SK-N-SH (cell line): Measurements from ENCODE around the gene MTX2. TPM values are rescaled to one million over a fixed set of nuclear protein-coding genes. Genes with fewer than 3 reads are reported as not detected.

ENCODE experiments used
- CTCF ChIA-PET: fragments of 300-600, 350-600 bp; formaldehyde crosslinking; extraction: SDS; loops from one replicate; lab custom pipeline; 2021; lab: Yijun Ruan, JAX
- POLR2A ChIA-PET: fragments of 350-600 bp; sonication (Branson Sonifier 250); formaldehyde crosslinking; extraction: SDS; loops from one replicate; lab custom pipeline; 2020; ENCODE audit warnings: antibody characterized with exemption, inconsistent platforms; lab: Yijun Ruan, JAX
- DNase-seq: peaks from one replicate; pipeline ENCODE4 v3.0.0; 2012
- H2AFZ ChIP-seq: fragments of 200-600 bp; sonication (generic); 2 replicates; pipeline ENCODE4 v1.8.1; 2016; ENCODE audit warnings: antibody characterized with exemption, mild to moderate bottlenecking, low read depth
- H3F3A ChIP-seq: fragments of 200-600 bp; sonication (generic); replicated peaks from 2 replicates; pipeline ENCODE3; 2016; ENCODE audit warnings: antibody characterized with exemption, mild to moderate bottlenecking; ENCODE audit not compliant: insufficient read depth
- H3K27ac ChIP-seq, 2 experiments: fragments of 200-500 bp in 1 of 2; fragments of 200-600 bp in 1 of 2; sonication (Bioruptor generic) in 1 of 2; sonication (generic), shearing (Covaris generic) in 1 of 2; 2 replicates each; pipeline versions ENCODE4 v1.5.1 to v1.6.1; 2014 to 2016; ENCODE audit warnings: low read depth in 2 of 2, inconsistent platforms in 1 of 2, low read length in 1 of 2, mild to moderate bottlenecking in 1 of 2, mixed read lengths in 1 of 2
- H3K27me3 ChIP-seq: fragments of 200-600 bp; sonication (generic), shearing (Covaris generic); 2 replicates; pipeline ENCODE4 v1.6.1; 2016; ENCODE audit warnings: mixed run types; ENCODE audit not compliant: insufficient read depth
- H3K36me3 ChIP-seq, 2 experiments: fragments of 200-500 bp in 1 of 2; fragments of 200-600 bp in 1 of 2; sonication (Bioruptor generic) in 1 of 2; sonication (generic) in 1 of 2; replicated peaks in 1 of 2; 2 replicates each; pipeline versions ENCODE3 to v1.5.1; 2014 to 2016; ENCODE audit warnings: low read length in 1 of 2, mild to moderate bottlenecking in 1 of 2; ENCODE audit not compliant: insufficient read depth in 2 of 2, control insufficient read depth in 1 of 2
- H3K4me1 ChIP-seq, 2 experiments: fragments of 200-500 bp in 1 of 2; fragments of 200-600 bp in 1 of 2; sonication (Bioruptor generic) in 1 of 2; sonication (generic), shearing (Covaris generic) in 1 of 2; 2 replicates each; pipeline versions ENCODE4 v1.5.1 to v1.6.1; 2014 to 2016; ENCODE audit warnings: low read depth in 1 of 2, low read length in 1 of 2, mixed run types in 1 of 2; ENCODE audit not compliant: insufficient read depth in 2 of 2, control insufficient read depth in 1 of 2
- H3K4me2 ChIP-seq: fragments of 200-600 bp; sonication (generic), shearing (Covaris generic); 2 replicates; pipeline ENCODE4 v1.6.1; 2017; ENCODE audit warnings: mixed run types
- H3K4me3 ChIP-seq, 2 experiments: fragments of 200-500 bp in 1 of 2; fragments of 200-600 bp in 1 of 2; sonication (Bioruptor generic) in 1 of 2; sonication (generic), shearing (Covaris generic) in 1 of 2; 2 replicates each; pipeline versions ENCODE4 v1.5.1 to v1.8.1; 2014 to 2016; ENCODE audit warnings: low read depth in 2 of 2, inconsistent platforms in 1 of 2, low read length in 1 of 2, mild to moderate bottlenecking in 1 of 2, mixed read lengths in 1 of 2, moderate library complexity in 1 of 2
- H3K79me2 ChIP-seq: fragments of 200-600 bp; sonication (generic); 2 replicates; pipeline ENCODE4 v1.8.1; 2017; ENCODE audit warnings: mild to moderate bottlenecking; ENCODE audit not compliant: insufficient read depth
- H3K9ac ChIP-seq: fragments of 200-600 bp; sonication (generic); 2 replicates; pipeline ENCODE4 v1.6.1; 2017; ENCODE audit warnings: mixed run types
- H3K9me2 ChIP-seq: fragments of 200-600 bp; sonication (generic); 2 replicates; pipeline ENCODE4 v1.6.1; 2017; ENCODE audit warnings: mixed run types
- H3K9me3 ChIP-seq: fragments of 200-600 bp; sonication (generic); 2 replicates; pipeline ENCODE4 v1.6.1; 2017; ENCODE audit warnings: mixed run types, mild to moderate bottlenecking, moderate library complexity
- H4K20me1 ChIP-seq: fragments of 200-600 bp; sonication (generic); 2 replicates; pipeline ENCODE4 v1.6.1; 2017; ENCODE audit warnings: mild to moderate bottlenecking, mixed run types; ENCODE audit not compliant: insufficient read depth
- CHD2 ChIP-seq: fragments of 150-350 bp; IDR thresholded peaks from 2 replicates; pipeline ENCODE4 v1.6.1; 2018; ENCODE audit warnings: low read length; ENCODE audit not compliant: partially characterized antibody
- CTCF ChIP-seq: fragments of 200-600 bp; sonication (generic); IDR thresholded peaks from 2 replicates; pipeline ENCODE4 v1.6.1; 2017; ENCODE audit warnings: antibody characterized with exemption, mild to moderate bottlenecking, moderate library complexity
- EZH2phosphoT487 ChIP-seq: fragments of 200-600 bp; sonication (generic); IDR thresholded peaks from 2 replicates; pipeline ENCODE4 v1.6.1; 2017; ENCODE audit warnings: low read depth, mixed run types, mild to moderate bottlenecking, antibody characterized with exemption, moderate library complexity, borderline replicate concordance
- GABPA ChIP-seq: IDR thresholded peaks from 2 replicates; pipeline ENCODE4 v1.4.0; 2012; ENCODE audit warnings: low read depth, mild to moderate bottlenecking
- MAX ChIP-seq: IDR thresholded peaks from 2 replicates; pipeline ENCODE4 v1.4.0; 2012; ENCODE audit warnings: low read depth
- MEF2A ChIP-seq: IDR thresholded peaks from 2 replicates; pipeline ENCODE4 v1.4.0; 2012; ENCODE audit warnings: low read depth, borderline replicate concordance
- MXI1 ChIP-seq: IDR thresholded peaks from 2 replicates; pipeline ENCODE4 v1.6.1; 2012; ENCODE audit warnings: mild to moderate bottlenecking, low read depth, low read length, improper control_type of control experiment
- PBX3 ChIP-seq: IDR thresholded peaks from 2 replicates; pipeline ENCODE4; 2012
- REST ChIP-seq: IDR thresholded peaks from 2 replicates; pipeline ENCODE4 v1.6.1; 2012; ENCODE audit warnings: mild to moderate bottlenecking, low read depth, low read length, moderate library complexity
- RXRA ChIP-seq: IDR thresholded peaks from 2 replicates; pipeline ENCODE4 v1.4.0; 2012; ENCODE audit warnings: low read depth, mild to moderate bottlenecking, borderline replicate concordance
- SIN3A ChIP-seq: IDR thresholded peaks from 2 replicates; pipeline ENCODE4 v1.6.1; 2012; ENCODE audit warnings: low read depth, mild to moderate bottlenecking, low read length, moderate library complexity, borderline replicate concordance
- TAF1 ChIP-seq: IDR thresholded peaks from 2 replicates; pipeline ENCODE4 v1.6.1; 2012; ENCODE audit warnings: low read depth, mild to moderate bottlenecking, low read length, moderate library complexity, borderline replicate concordance
- TCF12 ChIP-seq: IDR thresholded peaks from 2 replicates; pipeline ENCODE4 v1.4.0; 2012
- YY1 ChIP-seq: IDR thresholded peaks from 2 replicates; pipeline ENCODE4 v1.4.0; 2012; ENCODE audit warnings: low read depth, mild to moderate bottlenecking
- ZBTB33 ChIP-seq: IDR thresholded peaks from 2 replicates; pipeline ENCODE4 v1.4.0; 2012; ENCODE audit warnings: low read depth, borderline replicate concordance
- WGBS: methylation state at CpG from one replicate; pipeline ENCODE4 v1.1.6; 2017; ENCODE audit warnings: low lambda C conversion rate; 5-methylcytosine and 5-hydroxymethylcytosine counted together
- polyA plus RNA-seq, 3 experiments: library from polyadenylated mRNA; depleted of rRNA; stranded (reverse); fragments of >200 nt; gene quantifications; 2 replicates each; pipeline ENCODE4 v1.2.3, GENCODE V29; 2012

The MTX2 gene
- polyA plus RNA-seq, 1 of the 3 experiments (the other 2 are of a cell fraction): 44.4 TPM

GRCh38 chr2:176278927-176279326 lies 9.7 kb downstream of the MTX2 start:
- Histone ChIP-seq H3K9me3 (no peaks in the 10 kb centered on the region), H3K4me2 (no peak overlapping the region), H3K9ac (no peak overlapping the region), H2AFZ (no peak overlapping the region), H3K27ac (no peak overlapping the region), H3K27me3 (no peaks in the 10 kb centered on the region), H4K20me1 (peaks cover 25% of the 10 kb centered on the region; the same call in 1 of the 2 replicates), H3F3A (no peaks in the 10 kb centered on the region), H3K9me2 (peaks cover 4% of the 10 kb centered on the region; the same call in 1 of the 2 replicates), H3K4me1 (peaks cover 3 to 5% of the 10 kb centered on the region in 2 experiments; a peak in 3 of 4 replicates), H3K79me2 (peaks cover 92% of the 10 kb centered on the region), H3K4me3 (no peak overlapping the region), H3K36me3 (peaks cover under 1 to 7% of the 10 kb centered on the region in 2 experiments)
- 96% methylated on average over 1 of the region's 1 CpG for WGBS
- TF ChIP-seq REST (no peak), TCF12 (no peak), MXI1 (no peak), CTCF (no peak), PBX3 (no peak), RXRA (no peak), MEF2A (no peak)
- ChIA-PET POLR2A (interaction anchor here (1.1 kb wide), 1 partner anchor 176 kb away, joined by 3 read pairs; no protein-coding TSS in a partner anchor), CTCF (interaction anchor here (1.1 kb wide), 1 partner anchor 373 kb away, joined by 4 read pairs; no protein-coding TSS in a partner anchor)
- DNase-seq: no peak

- POLR2A ChIA-PET: no interaction called here
- TF ChIP-seq GABPA: no peak
- TF ChIP-seq EZH2phosphoT487: no peak
- TF ChIP-seq YY1: no peak
- TF ChIP-seq MAX: no peak
- TF ChIP-seq ZBTB33: no peak
- TF ChIP-seq SIN3A: no peak
- TF ChIP-seq CHD2: no peak
- no peak for TF ChIP-seq TCF12
- TF ChIP-seq TAF1: no peak
- TF ChIP-seq, all 33 proteins: peak for 0
- 78% methylated on average over 3 of the region's 3 CpGs for WGBS
- no peak for DNase-seq
- CTCF ChIA-PET: interaction anchor here (0.6 kb wide), 1 partner anchor 279 kb away, joined by 3 read pairs; no protein-coding TSS in a partner anchor
- Histone ChIP-seq H3K79me2 (peaks cover 92% of the 10 kb centered on the region), H3K4me2 (no peak overlapping the region), H3K27me3 (no peaks in the 10 kb centered on the region), H3K36me3 (peaks cover 4 to 7% of the 10 kb centered on the region in 2 experiments), H3K27ac (no peak overlapping the region), H3K9me3 (no peaks in the 10 kb centered on the region), H3K4me1 (peaks cover 2 to 3% of the 10 kb centered on the region in 2 experiments; a peak in 3 of 4 replicates), H4K20me1 (peaks cover 29% of the 10 kb centered on the region; the same call in 1 of the 2 replicates), H2AFZ (no peak overlapping the region), H3K9me2 (peaks cover 4% of the 10 kb centered on the region; the same call in 1 of the 2 replicates), H3K9ac (no peak overlapping the region), H3K4me3 (no peak overlapping the region), H3F3A (peaks cover 2% of the 10 kb centered on the region)
These were observed 10.9 kb downstream of the MTX2 start for GRCh38 chr2:176280156-176280555.
